Aortic smooth muscle cell (primary cell): ENCODE measurements around the gene NKAP. TPM values are rescaled to one million over a fixed set of nuclear protein-coding genes. Genes with fewer than 3 reads are reported as not detected.

Source experiments
- total RNA-seq: library from RNA; depleted of rRNA; stranded (reverse); fragments of >200 nt; gene quantifications from 2 replicates; pipeline ENCODE4 v1.2.3, GENCODE V29; 2014

Gene NKAP
- 3.4 and 4.2 TPM in 2 replicates for total RNA-seq

DNA sequence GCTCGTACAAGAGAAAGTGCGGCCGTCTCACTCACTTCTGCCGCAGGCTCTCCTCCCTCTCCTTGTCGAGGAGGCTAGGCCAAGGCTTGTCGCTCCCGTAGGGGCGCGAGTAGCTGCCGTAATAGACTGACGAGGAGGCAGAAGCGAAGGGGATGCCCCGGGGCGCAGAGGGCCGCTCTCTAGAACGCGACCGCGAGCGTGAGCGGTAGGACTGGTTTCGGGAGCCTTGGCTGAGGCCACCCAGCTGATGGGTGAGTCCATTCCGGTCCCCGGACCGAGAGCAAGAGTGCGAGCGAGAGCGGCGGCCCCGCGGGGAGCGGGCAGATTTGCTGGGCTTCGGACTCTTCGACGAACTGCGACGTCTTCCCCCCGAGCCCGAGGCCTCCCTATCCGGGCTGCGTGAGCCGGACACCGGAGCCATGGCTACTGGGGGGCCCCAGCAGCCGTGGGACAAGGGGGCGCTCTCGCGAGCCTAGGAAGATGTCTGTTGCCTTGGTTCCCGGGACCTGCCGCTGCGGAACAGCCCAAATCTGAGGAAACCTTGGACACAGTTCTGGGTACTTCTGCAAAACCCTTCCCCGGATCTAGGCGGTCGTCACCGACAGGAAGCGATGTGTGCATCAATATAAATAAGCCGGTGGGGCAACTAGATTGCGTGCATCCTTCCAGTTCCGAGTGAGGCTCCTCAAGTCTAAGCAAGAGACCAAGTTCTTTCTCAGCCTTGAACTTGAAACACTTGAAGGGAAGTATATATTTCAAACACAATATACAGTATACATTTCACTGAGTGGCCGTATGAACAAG, at the start of gene NKAP:
NKAP (minus strand) TSS at position 567 of the 804 bp plus-strand sequence; CDS start at position 421, 146 bp downstream.

DNA sequence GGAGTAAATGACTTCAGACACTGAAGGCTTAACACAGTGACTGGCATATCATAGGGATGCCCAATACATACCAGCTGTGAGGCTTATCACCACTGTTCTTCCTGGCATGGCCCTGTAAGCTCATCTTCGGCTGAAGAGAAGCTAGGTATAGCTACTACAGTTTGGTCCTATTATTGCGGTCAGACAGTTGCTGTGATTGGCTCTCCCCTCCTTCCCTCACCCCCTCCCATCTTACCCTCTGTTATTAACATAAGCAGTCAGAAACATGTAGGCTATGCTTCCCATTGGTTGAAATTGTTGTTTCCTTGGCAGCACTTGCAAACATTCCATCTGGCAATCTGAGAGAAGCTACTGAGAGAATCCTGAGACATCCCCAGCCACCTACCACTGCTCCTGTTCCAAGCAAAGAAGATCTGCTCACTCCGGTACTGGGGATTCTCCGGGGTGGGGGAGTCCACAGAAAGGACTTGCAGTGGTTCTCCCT, 47.7 kb downstream of the NKAP start, which contains the start of gene AKAP14:
AKAP14 (plus strand) TSS at position 51 of the 484 bp plus-strand sequence. CDS start 7,331 bp downstream, outside the sequence.

DNA sequence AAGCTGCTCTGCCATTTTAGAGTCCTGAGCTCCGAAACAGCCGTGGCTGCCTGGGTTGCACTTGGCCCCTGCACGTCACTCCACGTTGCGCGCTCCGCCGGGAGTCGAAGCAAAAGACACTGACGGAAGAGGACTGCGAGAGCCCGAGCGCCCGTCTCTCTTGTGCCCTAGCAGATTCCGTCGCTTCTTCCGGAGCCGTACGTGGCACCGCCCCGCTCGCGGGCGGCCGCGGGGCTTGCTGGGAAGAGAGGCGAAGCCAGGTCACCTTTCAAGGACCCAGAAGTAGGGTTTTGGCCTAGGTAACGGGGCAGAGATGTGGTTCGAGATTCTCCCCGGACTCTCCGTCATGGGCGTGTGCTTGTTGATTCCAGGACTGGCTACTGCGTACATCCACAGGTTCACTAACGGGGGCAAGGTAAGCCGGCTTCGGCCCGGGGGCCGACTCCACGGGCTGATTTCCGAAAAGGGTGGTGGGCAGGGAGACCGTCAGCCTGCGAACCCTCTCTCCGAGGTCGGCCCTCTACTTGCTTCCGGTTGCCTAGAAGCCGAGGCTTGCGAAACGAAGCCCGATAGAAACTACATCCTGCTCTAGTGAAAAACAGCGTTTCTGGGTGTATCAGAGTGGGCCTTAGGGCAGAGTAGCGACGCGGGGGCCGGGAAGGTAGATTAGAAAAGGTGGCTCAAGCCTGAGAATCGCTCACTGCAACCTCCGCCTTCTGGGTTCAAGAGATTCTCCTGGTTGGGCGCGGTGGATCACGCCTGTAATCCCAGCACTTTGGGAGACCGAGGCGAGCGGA, 71.8 kb downstream of the NKAP start, which contains the start of the genes NDUFA1 and RNF113A:
NDUFA1 (plus strand) TSS at position 234 of the 797 bp plus-strand sequence; CDS start at position 314, 80 bp downstream.
RNF113A (minus strand) TSS at position 135 of the 797 bp plus-strand sequence; CDS start at position 15, 120 bp downstream.

Other genes with a start within 250 kb of the NKAP start
- 0.13 TPM in 1 of 2 replicates, not detected in the other for gene SOWAHD, start 185.2 kb downstream of the NKAP start, total RNA-seq
- 2,131 and 2,216 TPM in 2 replicates for gene RPL39, start 152.1 kb downstream of the NKAP start, total RNA-seq
- 2.0 and 2.2 TPM in 2 replicates for gene UPF3B, start 90.8 kb downstream of the NKAP start, total RNA-seq
- 18.5 and 18.8 TPM in 2 replicates for gene RNF113A, start 72.0 kb downstream of the NKAP start, total RNA-seq
- gene NDUFA1, start 71.9 kb downstream of the NKAP start, total RNA-seq, result 146 and 158 TPM in 2 replicates
- gene AKAP14, start 47.9 kb downstream of the NKAP start, total RNA-seq, result not detected in 2 replicates
- not detected in 2 replicates for gene RHOXF2B, start 133.9 kb upstream of the NKAP start, total RNA-seq
- gene RHOXF1, start 172.2 kb upstream of the NKAP start, total RNA-seq, result not detected in 2 replicates
- gene RHOXF2, start 214.9 kb upstream of the NKAP start, total RNA-seq, result not detected in 2 replicates